Transverse colon (tissue), 4 donors: ENCODE results near the gene CPVL.

ENCODE experiments used
- CTCF ChIP-seq, 5 experiments: fragments of 200-600 bp in 3 of 5; fragments of 450-650 bp in 2 of 5; sonication (generic) in 3 of 5; IDR thresholded peaks; 1 replicate in 2 of 5; 2 replicates in 3 of 5; pipeline ENCODE4 v1.5.1; 2016 to 2017; ENCODE audit warnings: antibody characterized with exemption in 5 of 5, inconsistent platforms in 3 of 5, mild to moderate bottlenecking in 2 of 5, moderate library complexity in 1 of 5
- POLR2AphosphoS5 ChIP-seq, 3 donors: sonication (generic); formaldehyde crosslinking; IDR thresholded peaks; one replicate each; pipeline ENCODE4 v1.6.1; 2016; ENCODE audit warnings: antibody characterized with exemption in 3 of 3

- no peak for TF ChIP-seq CTCF (IDR thresholded peaks at IDR 0.05)
- TF ChIP-seq POLR2AphosphoS5 (IDR thresholded peaks at IDR 0.05): no peak
Measured at GRCh38 chr7:29095631-29096445, 50.5 kb downstream of the CPVL start.
